Fibroblast of peridontal ligament (primary cell): ENCODE data around the gene FKBP10.
A peak's percentile ranks its signal among the peaks of the same experiment; 100 is the strongest.

Experiments used
- DNase-seq: peaks from one replicate; pipeline ENCODE4 v3.0.0-alpha.2; 2010; ENCODE audit errors: extremely low read depth

The FKBP10 gene

DNA sequence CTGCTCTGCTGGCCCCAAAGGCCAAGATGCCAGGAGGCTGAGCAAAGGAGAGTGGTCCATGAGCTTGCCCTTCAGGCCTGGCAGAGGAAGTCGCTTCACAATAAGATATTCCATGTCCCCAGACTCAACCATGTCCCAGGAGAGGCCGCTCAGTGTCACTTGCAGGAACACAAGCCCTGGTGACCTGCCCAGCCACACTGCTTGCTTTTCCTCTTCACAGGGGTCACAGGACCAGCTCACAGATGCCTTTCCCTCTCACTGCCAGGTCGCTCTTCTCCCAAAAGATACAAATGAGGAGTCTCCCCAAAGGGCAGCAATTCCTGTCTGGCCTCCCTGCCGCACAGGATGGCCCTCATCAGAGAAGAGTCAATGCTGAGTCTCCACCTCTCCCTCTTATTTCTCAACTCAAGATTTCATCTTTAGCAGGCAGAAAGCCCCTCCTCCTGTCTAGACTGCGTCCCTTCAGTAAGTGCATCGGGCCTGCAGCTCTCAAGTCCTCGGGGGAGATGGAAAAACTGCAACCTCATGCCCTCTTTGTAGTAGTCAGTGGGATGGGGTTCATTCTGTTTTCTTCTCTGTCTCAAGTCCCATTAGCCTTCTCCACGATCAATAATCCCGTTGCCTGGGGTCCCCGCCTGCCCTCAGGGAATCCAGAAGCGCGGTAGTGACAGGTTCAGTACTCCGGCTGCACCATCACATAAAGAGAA, 31.2 kb upstream of the FKBP10 start:
- no peak for DNase-seq

DNA sequence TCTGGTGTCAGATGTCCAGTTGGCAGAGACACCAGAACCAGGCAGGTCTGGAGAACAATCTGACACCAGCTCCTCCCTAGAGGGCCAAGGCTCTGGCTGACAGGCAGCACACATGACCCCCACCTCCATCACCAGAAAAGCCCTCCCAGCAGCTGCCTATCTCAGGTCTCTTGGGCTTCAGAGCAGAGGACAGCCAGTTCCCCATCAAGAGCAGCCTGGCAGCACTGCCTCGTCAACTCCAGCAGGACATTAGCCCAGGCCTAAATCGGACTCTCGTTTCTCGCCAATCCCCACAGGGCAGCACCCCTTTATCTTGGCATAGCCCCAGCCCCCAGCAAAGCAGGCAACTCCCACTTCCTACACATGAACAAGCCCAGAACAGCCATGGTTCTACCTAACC, 30.7 kb upstream of the FKBP10 start:
- DNase-seq: no peak

DNA sequence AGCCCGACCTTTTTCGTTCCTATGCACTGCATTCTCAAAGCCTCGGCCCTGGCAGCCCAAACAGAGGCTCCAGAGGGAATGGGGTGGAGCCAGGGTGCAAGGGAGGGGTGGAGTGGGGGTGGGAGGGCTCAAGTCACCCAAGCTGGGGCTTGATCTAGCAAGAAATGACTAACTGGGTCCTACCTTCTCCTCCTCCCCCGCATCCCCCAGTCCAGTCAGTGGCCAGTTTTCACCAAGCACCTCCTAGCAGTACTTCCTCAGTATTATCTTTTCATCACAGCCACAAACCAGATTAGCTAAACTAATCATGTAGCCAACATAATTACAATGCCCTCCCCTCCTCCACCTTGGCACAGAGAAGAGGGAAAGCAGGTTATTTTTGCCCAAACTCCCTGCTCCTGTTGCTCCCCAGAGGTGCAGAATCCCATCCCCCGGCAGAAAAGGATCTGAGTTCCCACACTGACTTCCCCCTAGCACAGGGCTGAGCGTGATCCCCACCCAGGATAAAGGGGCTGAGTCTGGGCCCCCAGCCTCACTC, 28.5 kb upstream of the FKBP10 start:
- DNase-seq: no peak

DNA sequence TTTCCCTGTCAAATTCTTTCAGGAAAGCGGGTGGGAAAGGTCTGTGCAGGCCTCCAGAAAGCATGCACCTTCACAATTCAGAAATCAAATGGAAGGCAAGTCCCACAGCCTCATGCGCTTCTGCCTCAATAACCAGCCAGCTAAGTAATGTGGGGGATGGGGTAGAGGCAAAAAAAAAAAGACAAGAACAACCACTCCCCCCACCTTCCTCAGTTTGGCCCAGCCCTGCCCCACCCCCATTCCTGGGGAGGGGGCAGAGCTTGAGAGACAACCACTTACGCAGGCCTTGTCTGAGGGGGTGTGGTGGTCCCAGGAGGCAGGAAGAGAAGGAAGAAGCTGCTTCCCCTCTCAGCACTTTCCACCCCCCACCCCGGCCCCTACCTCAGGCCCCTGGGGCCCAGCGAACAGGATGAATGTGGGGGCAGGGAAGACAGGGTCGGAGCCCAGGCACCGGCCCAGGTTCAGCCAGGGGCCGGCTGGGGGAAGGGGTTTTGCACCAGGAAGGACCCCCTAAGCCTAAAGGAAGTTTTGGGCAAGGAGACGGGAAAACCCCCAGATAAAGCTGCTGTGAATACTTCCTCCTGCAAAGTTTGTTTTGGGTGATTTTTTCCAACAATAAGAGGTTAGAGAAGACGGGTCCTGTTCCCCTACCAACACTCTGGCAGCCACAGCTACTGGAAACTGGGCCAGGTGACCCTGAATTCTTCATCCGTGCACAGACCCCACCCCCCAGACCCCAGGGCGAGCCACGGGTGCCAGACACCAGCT, 27.5 kb upstream of the FKBP10 start:
- no peak for DNase-seq

DNA sequence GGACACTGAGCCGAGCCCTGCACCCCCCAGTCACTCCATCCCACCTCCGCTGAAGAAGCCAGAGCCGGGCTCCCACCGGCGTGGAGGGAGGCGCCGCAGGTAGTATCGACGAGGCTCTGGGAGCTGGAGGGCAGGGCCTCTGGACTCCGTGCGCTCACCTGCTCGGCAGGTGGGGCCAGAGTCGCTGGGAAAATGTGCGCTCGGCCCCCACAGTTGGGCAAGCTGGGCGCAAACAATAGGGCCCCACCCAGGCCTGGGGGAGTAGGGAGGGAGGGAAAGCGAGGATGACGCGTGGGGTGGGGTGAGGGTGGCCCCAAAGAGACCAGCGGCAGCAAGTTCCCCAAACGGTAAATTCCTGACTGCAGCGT, 27.0 kb upstream of the FKBP10 start:
- no peak for DNase-seq

DNA sequence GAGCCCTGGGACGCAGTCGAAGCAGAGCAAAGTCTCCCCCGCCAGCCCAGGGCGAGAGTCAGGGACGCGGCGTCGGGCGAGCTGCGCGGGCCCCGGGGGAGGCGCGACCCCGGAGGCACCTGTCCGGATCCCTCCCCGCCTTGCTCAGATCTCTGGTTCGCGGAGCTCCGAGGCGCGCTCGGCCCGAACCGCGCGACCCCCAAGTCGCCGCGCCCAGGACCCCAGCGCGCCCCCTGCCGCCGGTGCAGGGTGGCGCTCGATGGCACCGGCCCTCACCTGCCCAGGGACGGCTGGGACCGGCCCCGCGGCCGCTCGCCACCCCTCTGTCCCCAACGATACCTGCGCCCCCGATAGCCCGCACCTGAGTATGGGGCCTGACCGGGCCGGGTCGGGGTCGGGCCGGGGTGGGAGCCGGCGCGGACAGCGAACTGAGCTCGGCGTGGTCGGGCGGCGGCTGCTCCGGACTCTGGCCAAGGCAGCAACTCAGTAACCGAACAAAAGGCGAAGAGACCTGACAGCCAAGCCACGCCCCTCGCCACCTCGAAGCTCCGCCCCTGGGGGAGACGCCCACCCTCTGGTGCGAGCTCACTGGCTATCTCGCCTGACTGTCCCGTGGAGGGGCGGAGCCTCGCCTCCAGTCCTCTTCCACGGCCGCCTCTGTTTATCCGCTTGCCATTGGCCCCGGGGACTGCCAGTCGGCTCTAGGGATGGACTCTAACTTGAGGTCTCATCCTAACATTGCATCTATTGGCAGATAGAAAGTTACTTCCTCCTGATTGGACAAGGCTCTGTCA, 26.4 kb upstream of the FKBP10 start, which contains the start of gene JUP:
TSS of gene JUP (minus strand) at position 485 of the 794 bp plus-strand sequence. CDS start 14,857 bp downstream, outside the sequence.
- peak; percentile 77 for DNase-seq

DNA sequence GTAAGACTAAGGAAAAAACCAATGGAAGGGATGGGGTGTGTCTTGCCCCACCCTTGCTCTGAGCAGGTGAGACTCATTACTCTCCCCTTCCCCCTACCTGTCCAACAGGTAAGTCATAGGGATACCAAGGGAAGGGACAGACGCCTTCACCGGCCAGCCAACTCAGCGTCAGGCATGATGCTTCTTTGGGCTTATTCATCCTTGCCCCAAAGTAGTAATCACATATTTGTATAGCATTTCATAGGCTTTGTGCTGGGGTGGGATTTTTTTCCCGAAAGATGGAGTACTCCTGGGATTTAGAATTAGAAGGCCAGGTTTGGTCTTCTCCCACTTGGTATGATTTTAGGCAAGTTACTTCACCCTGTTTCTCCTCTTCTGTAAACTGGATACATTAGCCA, 25.8 kb upstream of the FKBP10 start:
- DNase-seq: no peak

DNA sequence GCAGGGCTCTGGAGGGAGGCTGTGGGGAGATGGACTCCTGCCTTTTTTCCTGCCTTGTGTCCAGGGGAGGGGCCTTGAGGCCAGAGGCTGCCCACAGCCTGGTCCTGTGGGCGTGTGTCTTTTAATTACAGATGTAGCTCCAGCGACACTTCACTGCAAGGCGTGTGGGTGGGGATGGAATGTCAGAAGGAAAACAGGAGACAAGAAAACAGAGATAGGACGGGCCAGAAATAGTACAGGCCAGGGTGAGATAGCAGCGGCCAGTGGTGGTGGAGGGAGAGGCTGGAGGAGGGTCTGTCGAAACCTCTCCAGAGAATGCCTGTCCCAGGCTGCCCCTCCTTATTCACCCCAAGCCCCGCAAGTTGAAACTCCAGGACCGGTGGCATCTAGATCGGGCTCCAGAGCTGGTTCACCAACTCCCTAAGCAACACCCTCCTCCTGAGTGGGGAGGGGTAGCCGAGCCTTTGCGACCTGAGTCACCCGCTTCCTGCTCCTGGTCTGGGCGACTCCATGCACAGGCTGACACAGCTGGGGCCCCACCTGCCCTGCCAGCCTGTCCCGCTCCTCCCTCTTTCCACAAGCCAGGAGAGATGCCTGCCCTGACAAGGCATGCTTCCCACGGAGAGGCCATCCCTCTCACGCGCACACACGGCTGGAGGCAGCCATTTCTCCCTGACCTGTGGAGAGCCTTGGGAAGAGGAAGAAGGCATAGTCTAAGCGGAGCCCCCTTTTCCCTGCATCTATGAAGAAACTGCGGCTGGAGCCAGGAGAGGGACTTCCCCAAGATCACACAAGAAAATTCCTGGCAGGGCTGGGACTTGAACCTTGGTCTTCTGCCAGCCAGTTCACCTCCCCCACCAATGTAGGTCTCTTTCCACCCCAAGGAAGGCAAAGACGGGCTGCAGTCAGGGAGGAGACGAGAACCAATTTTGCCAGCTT, 19.7 kb upstream of the FKBP10 start:
- no peak for DNase-seq

DNA sequence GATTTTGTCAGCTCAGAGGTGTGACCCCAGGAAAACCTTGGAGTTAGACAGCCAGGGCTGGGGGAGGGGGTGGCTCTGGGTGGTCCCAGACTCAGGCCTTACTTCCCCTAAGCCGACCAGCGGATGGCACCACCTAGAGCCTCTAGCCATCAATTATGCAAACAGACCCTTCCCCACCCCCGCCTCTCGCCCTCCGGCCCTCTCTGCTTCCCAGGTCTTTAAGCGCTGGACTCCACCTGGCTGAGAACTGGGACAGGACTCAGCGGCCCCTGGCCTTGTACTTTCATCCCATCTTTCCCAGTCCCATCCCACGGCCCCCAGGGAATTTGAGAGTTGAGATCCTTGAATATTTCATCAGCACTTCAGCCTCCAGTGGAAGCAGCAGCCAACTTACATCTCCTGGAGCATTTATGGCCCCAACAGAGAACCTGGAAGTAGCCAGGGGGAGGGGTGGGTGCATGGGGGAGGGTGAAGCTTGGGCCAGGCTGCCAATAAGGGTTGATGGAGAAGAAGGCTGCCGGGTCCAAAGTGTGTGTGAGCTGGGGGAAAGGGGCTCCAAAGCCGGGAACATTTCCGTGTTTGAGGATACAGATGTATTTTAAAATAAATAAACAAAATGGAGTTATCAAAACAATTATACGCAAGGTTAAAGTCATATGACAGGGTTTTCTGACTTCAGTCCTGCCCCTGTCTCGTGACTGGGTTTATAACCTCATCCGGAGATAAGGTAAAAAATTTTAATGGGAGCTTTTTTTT, 18.8 kb upstream of the FKBP10 start:
- no peak for DNase-seq

DNA sequence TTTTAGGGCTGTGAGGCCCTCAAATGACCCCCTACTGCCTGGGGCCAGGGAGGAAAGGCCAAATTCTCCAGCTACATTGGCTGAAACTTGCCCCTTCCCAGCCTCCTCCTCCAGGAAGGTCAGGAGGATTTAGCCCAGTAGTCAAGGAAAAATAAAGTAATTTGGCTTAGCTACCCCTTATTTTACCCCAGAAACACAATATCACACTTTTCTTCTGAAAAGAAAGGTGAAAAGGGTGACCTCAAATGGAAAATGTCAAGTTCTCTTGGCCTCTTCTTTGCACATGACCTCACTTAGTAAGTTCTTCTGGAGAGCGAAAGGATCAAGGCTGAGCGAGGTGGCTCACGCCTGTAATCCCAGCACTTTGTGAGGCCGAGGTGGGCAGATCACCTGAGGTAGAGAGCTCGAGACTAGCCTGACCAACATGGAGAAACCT, 18.2 kb upstream of the FKBP10 start:
- no peak for DNase-seq

DNA sequence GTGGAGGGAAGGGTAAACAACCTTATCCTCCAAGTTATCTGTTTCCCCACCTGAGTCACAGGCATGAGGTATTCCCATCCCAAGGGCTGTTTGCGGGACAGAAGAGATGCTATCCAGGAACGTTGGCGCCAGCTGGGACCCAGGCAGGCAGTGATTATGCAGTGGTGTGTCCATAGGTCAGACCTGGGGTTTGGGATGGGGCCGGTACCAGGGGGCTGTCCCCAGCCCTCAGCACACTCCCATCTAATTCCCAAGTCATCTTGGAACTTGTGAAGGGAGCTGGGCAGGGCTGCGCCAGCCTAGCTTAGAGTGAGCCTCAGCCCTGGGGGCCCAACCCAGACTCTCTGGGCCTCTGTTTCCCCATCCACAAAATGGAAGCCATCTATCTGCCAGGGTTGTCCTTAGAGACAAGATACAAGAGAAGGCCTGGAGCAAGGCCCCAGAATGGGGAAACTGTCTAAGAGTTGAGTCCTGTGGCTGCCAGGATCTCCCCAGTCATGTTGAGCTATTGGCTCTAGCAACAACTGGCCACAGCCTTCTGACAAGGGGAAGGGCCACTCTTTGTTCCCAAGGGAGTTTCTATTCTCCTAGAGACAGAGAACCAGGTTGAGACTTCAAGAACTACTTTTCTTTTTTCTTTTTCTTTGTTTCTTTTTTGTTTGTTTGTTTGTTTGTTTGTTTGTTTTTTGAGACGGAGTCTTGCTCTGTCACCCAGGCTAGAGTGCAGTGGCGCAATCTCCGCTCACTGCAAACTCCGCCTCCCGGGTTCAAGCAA, 16.5 kb upstream of the FKBP10 start:
- no peak for DNase-seq

DNA sequence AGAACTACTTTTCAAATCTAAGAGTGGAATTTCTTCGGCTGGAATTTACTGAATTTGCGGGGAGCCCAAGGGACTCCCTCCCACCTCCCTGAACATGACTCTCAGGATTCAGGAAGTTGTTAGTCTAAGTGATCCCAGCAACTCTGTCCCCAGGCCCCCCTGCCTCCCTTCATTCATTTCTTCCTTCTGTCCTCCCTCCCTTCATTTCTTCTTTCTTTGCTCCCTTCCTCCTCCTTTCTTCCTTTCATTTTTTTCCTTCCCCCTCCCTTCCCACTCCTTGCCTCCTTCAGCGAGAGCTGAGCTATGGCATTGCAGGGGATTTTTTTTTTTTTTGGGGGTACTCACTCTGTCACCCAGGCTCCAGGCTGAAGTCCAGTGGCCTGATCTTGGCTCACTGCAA, 15.4 kb upstream of the FKBP10 start:
- no peak for DNase-seq

DNA sequence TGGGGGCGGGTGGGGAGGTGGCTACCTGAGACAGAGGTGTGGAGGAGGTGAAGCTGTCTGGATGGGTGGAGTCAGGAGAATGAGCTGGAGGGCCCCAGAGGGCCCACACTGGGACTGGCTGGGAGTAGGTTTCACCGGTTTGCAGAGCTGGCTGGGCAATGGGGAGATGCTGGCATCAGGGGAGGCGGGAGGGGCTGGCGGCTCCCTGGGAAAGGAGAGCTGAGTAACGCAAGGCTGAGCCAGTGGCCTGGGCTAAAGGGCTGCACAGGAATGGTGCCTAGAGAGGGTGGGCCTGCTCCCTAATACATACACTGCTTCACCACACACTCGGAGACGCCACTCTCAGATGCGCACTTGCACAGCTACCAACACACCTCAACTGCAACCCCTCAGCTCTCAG, 13.4 kb upstream of the FKBP10 start:
- no peak for DNase-seq

DNA sequence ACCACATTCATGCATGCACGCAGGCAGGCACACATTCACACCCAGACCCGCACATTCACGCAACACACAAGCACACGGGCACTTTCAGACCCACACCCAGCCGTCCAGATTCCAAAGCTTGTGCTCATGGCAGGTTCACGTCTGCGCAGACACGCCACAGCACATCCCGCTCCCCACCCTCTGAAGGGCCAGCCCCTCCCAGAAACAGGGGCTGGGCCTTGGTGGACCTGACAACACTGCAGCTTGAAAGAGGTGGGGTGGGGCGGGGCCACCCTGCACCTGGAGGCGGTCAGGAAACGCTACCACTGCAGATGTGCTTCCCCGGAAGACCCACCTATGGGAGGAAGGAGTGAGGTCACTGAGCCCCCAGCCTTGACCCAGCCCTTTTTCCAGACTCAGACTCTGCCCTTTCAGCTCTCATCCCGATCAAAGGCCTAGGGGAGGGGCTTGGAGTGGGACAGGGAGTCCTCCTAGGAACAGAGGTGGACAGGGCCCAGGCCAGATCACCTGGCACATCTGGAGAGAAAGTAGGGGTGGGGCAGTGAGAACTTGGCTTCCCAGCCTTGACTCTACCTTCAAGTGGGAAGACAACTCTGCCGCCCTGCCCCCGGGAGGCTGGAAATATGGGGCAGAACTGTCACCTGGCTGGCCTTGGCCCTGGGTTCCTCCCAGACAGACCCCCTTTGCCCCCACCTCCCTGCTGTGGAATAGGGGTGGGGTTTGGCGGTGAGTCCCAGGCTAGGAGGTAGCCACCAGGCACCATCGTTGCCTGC, 12.0 kb upstream of the FKBP10 start:
- DNase-seq: no peak

DNA sequence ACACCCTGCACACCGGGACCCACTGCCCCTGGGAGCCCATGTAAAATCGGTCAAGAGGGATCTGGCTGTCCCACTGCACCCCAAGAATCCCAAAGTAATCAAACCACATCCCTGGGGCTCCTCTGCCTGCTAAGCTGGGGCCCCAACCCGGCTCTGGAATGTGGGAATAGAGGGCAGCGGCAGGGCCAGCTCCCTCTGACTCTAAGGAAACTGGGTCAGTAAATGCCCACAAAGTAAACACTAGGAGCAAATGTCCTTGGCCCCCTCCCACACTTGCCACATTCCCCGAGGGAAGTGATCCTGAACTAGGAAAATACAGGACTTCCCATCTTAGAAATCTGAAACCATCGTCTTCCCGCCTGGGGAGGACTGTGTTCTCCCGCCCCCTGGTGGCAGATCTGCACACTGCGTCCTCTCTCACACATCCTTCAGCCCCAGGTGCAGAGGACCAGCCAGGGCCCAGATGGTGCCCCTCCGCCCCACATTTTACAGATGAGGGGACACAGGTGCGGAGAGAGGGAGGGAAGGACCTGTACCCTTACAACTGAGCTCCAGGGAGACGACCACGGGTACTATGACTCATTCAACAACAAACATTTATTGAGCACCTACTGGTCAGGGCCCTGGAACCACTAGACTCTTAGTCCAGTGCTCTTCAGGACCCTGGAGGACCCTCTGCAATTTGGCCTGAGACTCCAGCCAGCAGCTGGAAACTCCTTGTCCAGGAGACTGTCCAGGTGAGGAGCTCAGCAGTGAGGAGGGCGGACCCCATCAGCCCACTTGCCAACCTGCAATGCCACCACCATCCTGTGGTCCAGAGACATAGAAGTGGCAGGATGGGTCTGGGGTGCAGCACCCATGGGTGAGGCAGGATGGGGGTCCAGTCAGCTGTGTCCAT, 11.2 kb upstream of the FKBP10 start:
- DNase-seq: peak; percentile 77

DNA sequence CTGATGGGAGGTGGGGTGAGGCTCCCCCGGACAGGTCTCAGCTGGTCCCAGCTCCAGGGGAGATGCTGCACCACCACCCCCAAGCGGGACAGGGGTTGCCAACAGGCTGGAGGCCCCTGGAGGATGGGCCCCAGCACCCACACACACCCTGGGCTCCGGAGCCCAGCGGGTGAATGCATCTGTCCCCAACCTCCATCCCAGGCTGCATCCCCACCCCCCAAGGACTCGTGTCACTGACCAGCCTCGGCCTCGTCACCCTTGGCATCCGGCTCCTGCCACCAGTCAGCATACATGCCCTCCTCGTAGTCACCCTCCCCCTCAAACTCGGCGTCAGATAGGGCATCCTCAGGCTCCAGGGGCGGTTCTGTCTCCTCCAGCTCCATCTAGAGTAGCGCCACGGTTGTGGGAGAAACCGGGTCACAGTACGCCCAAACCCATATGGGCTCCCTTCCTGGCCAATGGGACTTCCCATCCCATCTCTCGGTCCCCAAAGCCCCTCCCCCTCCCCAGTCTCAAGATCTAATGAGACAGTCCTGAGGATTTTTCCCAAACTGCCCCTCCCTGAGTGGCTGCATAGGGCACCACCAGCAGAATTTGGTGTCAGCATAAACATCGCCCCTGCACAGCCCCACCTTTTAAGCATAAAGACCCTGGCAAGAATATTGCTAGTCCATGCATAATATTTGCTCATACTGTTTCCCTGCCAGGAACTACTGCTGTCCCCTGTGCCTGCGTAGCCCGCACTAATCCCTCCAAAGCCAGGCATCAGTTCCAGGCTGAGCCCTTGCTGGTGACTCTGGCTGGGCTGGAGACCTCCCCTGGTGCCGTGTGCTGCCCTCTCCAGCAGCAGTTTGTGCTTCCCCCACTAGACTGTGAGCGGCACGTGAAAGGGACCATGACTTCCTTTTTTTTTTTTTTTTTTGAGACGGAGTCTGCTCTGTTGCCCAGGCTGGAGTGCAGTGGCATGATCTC, 9.5 kb upstream of the FKBP10 start:
- DNase-seq: no peak
